DND-41 (cell line): ENCODE results near the gene SH3BP1.

Source experiments
- ATAC-seq: fragments of 200-7000 bp; cut with Tn5 transposase; 3 replicates; pipeline ENCODE4 v1.9.1; 2021; ENCODE audit warnings: low read depth; ENCODE audit not compliant: insufficient read depth
- DNase-seq: peaks from one replicate; pipeline ENCODE4 v3.0.0-alpha.2; 2020
- H2AFZ ChIP-seq: 2 replicates; pipeline ENCODE4 v1.6.0; 2012; ENCODE audit warnings: low read depth, low read length
- H3K27ac ChIP-seq: 2 replicates; pipeline ENCODE4 v1.5.1; 2012; ENCODE audit warnings: low read length, inconsistent platforms
- H3K27me3 ChIP-seq: fragments of 200-600 bp; sonication (generic); 2 replicates; pipeline ENCODE4 v1.6.0; 2012; ENCODE audit warnings: low read length, mild to moderate bottlenecking, inconsistent platforms; ENCODE audit not compliant: insufficient read depth, poor library complexity
- H3K36me3 ChIP-seq: 2 replicates; pipeline ENCODE4 v1.5.1; 2012; ENCODE audit warnings: low read length, inconsistent platforms; ENCODE audit not compliant: insufficient read depth
- H3K4me1 ChIP-seq: 2 replicates; pipeline ENCODE4 v1.5.1; 2012; ENCODE audit warnings: mild to moderate bottlenecking, low read length; ENCODE audit not compliant: insufficient read depth
- H3K4me2 ChIP-seq: 2 replicates; pipeline ENCODE4 v1.6.0; 2012; ENCODE audit warnings: mild to moderate bottlenecking, moderate library complexity, low read length, inconsistent platforms; ENCODE audit not compliant: insufficient read depth
- H3K4me3 ChIP-seq, 2 experiments: fragments of 200-600 bp in 1 of 2; shearing (Covaris generic) in 1 of 2; 2 replicates each; pipeline ENCODE4 v1.5.1; 2012 to 2016; ENCODE audit warnings: inconsistent platforms in 2 of 2, low read length in 2 of 2, mild to moderate bottlenecking in 2 of 2, low read depth in 1 of 2, moderate library complexity in 1 of 2
- H3K79me2 ChIP-seq: 2 replicates; pipeline ENCODE4 v1.6.0; 2012; ENCODE audit warnings: low read length, inconsistent platforms; ENCODE audit not compliant: insufficient read depth
- H3K9ac ChIP-seq: 2 replicates; pipeline ENCODE4 v1.6.0; 2012; ENCODE audit warnings: low read depth, mild to moderate bottlenecking, inconsistent platforms, low read length, moderate library complexity
- H3K9me3 ChIP-seq: 2 replicates; pipeline ENCODE4 v1.5.1; 2012; ENCODE audit warnings: low read length, moderate library complexity, mild to moderate bottlenecking, inconsistent platforms; ENCODE audit not compliant: insufficient read depth, severe bottlenecking
- H4K20me1 ChIP-seq: 2 replicates; pipeline ENCODE4 v1.6.0; 2012; ENCODE audit warnings: low read length; ENCODE audit not compliant: insufficient read depth
- CTCF ChIP-seq: IDR thresholded peaks from 2 replicates; pipeline ENCODE4 v1.5.1; 2012; ENCODE audit warnings: borderline replicate concordance, low read length, moderate library complexity, mild to moderate bottlenecking; ENCODE audit not compliant: poor library complexity, severe bottlenecking; ENCODE audit errors: extremely low read depth
- EZH2 ChIP-seq: IDR thresholded peaks from 3 replicates; pipeline ENCODE4 v1.6.1; 2012; ENCODE audit warnings: borderline replicate concordance, low read depth, mild to moderate bottlenecking, moderate library complexity, low read length, inconsistent platforms; ENCODE audit not compliant: severe bottlenecking

SH3BP1 gene

DNA sequence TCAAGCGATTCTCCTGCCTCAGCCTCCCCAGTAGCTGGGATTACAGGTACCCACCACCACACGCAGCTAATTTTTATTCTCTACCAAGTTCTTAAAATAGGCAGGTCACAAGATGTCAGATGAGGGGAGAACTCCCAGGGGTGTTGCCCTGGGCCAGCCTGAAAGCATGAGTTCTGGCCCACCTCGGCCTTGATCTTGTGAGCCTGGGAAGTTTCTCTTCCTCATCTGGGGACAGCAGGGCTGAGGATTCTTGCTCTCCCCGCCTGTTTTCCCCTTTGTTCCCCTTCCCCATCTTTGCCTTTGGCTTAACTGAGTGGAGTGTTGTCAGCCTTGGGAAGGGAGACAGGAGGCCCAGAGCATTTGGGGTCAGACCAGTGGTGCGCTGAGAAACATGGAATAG lies 22.6 kb downstream of the SH3BP1 start:
- ATAC-seq (no peak), DNase-seq (no peak)
- peaks cover 88% of the 10 kb centered on the region for H3K79me2 ChIP-seq
- H2AFZ ChIP-seq, result no peak overlapping the region
- no peak overlapping the region for H3K4me3 ChIP-seq
- no peaks in the 10 kb centered on the region for H3K9me3 ChIP-seq
- H3K27me3 ChIP-seq, result no peaks in the 10 kb centered on the region
- peaks cover 68% of the 10 kb centered on the region for H4K20me1 ChIP-seq
- H3K4me2 ChIP-seq, result peak overlapping the region; percentile 42; the same call in 1 of the 2 replicates
- no peak for TF ChIP-seq EZH2
- no peak for TF ChIP-seq CTCF
- H3K36me3 ChIP-seq, result peaks cover 64% of the 10 kb centered on the region
- peak overlapping the region; percentile 6; the same call in 1 of the 2 replicates for H3K27ac ChIP-seq
- H3K4me1 ChIP-seq, result peaks cover 45% of the 10 kb centered on the region
- H3K9ac ChIP-seq, result no peak overlapping the region

DNA sequence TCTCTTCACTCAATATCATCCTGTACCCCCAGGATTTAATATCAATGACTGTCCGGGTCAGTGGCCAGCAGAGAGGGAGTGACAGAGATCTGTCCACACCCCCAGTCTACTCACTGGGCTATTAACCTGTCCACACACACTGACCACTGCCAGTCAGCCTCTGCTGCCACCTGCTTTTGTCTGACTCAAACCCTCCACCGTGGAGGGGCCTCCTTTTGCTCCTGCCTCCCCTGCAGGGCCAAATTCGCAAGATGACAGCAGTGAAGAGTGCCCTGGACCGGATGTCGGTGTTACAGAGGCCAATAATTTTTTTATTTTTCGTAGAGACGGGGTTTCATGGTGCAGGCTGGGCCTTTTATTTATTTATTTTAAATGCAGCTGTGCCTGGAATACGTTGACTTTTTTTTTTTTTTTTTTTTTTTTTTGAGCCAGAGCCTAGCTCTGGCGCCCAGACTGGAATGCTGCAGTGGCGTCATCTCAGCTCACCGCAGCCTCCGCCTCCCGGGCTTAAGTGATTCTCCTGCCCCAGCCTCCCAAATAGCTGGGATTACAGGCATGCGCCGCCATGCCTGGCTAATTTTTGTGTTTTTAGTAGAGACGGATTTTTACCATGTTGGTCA lies 24.2 kb downstream of the SH3BP1 start:
- DNase-seq, result no peak
- Histone ChIP-seq H3K9ac (no peak overlapping the region), H3K36me3 (peaks cover 73% of the 10 kb centered on the region), H3K9me3 (no peaks in the 10 kb centered on the region), H4K20me1 (peaks cover 75% of the 10 kb centered on the region), H2AFZ (no peak overlapping the region), H3K4me3 (no peak overlapping the region), H3K4me2 (no peak overlapping the region; the same call in 1 of the 2 replicates), H3K27me3 (no peaks in the 10 kb centered on the region), H3K79me2 (peaks cover 82% of the 10 kb centered on the region), H3K27ac (no peak overlapping the region), H3K4me1 (peaks cover 37% of the 10 kb centered on the region)
- no peak for TF ChIP-seq EZH2
- TF ChIP-seq CTCF, result no peak
- no peak for ATAC-seq

GRCh38 chr22:37664249-37665101 lies 25.0 kb downstream of the SH3BP1 start:
- Histone ChIP-seq H3K27ac (no peak overlapping the region), H3K9me3 (no peaks in the 10 kb centered on the region), H3K79me2 (peaks cover 74% of the 10 kb centered on the region), H3K36me3 (peaks cover 69% of the 10 kb centered on the region), H3K4me1 (peaks cover 32% of the 10 kb centered on the region), H2AFZ (no peak overlapping the region), H4K20me1 (peaks cover 72% of the 10 kb centered on the region), H3K27me3 (no peaks in the 10 kb centered on the region), H3K4me2 (no peak overlapping the region), H3K4me3 (no peak overlapping the region), H3K9ac (no peak overlapping the region)
- DNase-seq (no peak), ATAC-seq (no peak)
- no peak for TF ChIP-seq EZH2
- no peak for TF ChIP-seq CTCF
